A673 (cell line): Measurements from ENCODE around the gene GPX4. TPM values are rescaled to one million over a fixed set of nuclear protein-coding genes. Genes with fewer than 3 reads are reported as not detected.

Experiments used
- BruUV-seq: library from RNA; stranded (reverse); fragments of 400-500 nt; replicated peaks from 2 replicates; lab custom pipeline; 2021; lab: Mats Ljungman, UMichigan
- CTCF ChIA-PET: fragments of 300-600 bp; sonication (Branson Sonifier 250); formaldehyde crosslinking; loops from one replicate; lab custom pipeline; 2022; ENCODE audit warnings: antibody characterized with exemption; lab: Charles Lee
- POLR2A ChIA-PET: fragments of 300-600 bp; sonication (Branson Sonifier 250); formaldehyde crosslinking; loops from one replicate; lab custom pipeline; 2022; ENCODE audit warnings: antibody characterized with exemption; ENCODE audit not compliant: low non-redundant PET; lab: Charles Lee
- DNase-seq: peaks from one replicate; pipeline ENCODE4 v3.0.0-alpha.2; 2015; ENCODE audit warnings: low spot score
- H3K27ac ChIP-seq: fragments of 200-600 bp; sonication (generic); 2 replicates; pipeline ENCODE4 v1.5.1; 2016; ENCODE audit warnings: mixed run types, low read depth, mild to moderate bottlenecking, mixed read lengths, antibody characterized with exemption, low read length; ENCODE audit not compliant: poor library complexity, severe bottlenecking
- H3K27me3 ChIP-seq: fragments of 200-600 bp; sonication (generic); replicated peaks from 2 replicates; pipeline ENCODE4 v1.6.1; 2017; ENCODE audit warnings: mixed run types, low read depth, mild to moderate bottlenecking, mixed read lengths, antibody characterized with exemption, low read length; ENCODE audit not compliant: insufficient read depth, poor library complexity
- H3K36me3 ChIP-seq: fragments of 200-600 bp; sonication (generic); 2 replicates; pipeline ENCODE4 v1.6.1; 2016; ENCODE audit warnings: mixed run types, mild to moderate bottlenecking, mixed read lengths, antibody characterized with exemption, low read length; ENCODE audit not compliant: insufficient read depth, poor library complexity, severe bottlenecking
- H3K4me1 ChIP-seq: fragments of 200-600 bp; sonication (generic); 2 replicates; pipeline ENCODE4 v1.6.1; 2017; ENCODE audit warnings: mixed run types, mild to moderate bottlenecking, mixed read lengths, antibody characterized with exemption, low read length; ENCODE audit not compliant: insufficient read depth, poor library complexity, severe bottlenecking
- H3K4me3 ChIP-seq: fragments of 200-600 bp; sonication (generic); 2 replicates; pipeline ENCODE4 v1.5.1; 2016; ENCODE audit warnings: low read depth, mixed run types, mild to moderate bottlenecking, mixed read lengths, low read length; ENCODE audit not compliant: poor library complexity, severe bottlenecking
- H3K9me3 ChIP-seq: fragments of 200-600 bp; sonication (generic); 2 replicates; pipeline ENCODE4 v1.6.1; 2016; ENCODE audit warnings: mixed run types, low read depth, mild to moderate bottlenecking, mixed read lengths, antibody characterized with exemption, low read length; ENCODE audit not compliant: poor library complexity, severe bottlenecking
- CTCF ChIP-seq: fragments of 300-800, 200-600 bp; sonication (generic); conservative IDR thresholded peaks from 2 replicates; pipeline ENCODE4 v1.5.1; 2017; ENCODE audit warnings: low read depth, mild to moderate bottlenecking, antibody characterized with exemption, low read length, moderate library complexity, mixed read lengths
- EZH2 ChIP-seq: fragments of 200-600 bp; sonication (generic); IDR thresholded peaks from 2 replicates; pipeline ENCODE4 v1.6.1; 2017; ENCODE audit warnings: borderline replicate concordance, low read depth, mild to moderate bottlenecking, mixed read lengths, antibody characterized with exemption, low read length; ENCODE audit not compliant: poor library complexity, severe bottlenecking
- intact Hi-C: fragments of 100-400 bp; cut with micrococcal nuclease; formaldehyde crosslinking; loops from one replicate; pipeline ENCODE4 v1.10.0; 2022; ENCODE audit not compliant: unreplicated experiment
- total RNA-seq: library from RNA; stranded (reverse); gene quantifications from 2 replicates; pipeline ENCODE4 v1.2.3, GENCODE V29; 2021

The GPX4 gene
- total RNA-seq, 1 experiment from 2014 or later: 368 TPM

DNA sequence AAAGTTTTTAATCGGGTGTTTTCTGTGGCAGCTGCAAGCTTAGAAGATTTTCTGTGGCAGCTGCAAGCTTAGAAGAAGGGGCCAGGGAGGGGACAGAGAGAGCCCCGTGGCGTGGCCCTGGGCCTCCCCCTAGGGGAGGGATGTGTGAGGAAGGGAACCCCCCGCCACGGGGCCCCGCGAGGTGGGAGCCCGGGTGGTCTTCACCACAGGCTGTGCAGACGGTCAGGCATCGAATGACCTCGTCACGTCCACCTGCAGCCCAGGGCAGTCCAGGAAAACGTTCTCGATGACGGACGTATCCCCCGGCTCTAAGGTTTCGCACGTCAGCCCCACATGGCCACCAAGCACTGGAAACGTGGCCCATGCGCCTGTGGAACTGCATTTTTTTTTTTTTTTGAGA, 17.2 kb upstream of the GPX4 start:
- TF ChIP-seq EZH2 (no peak), CTCF (no peak)
- no peak for DNase-seq
- no peak overlapping the region for H3K27ac ChIP-seq
- peaks cover 34% of the 10 kb centered on the region for H3K36me3 ChIP-seq
- H3K27me3 ChIP-seq: no peaks in the 10 kb centered on the region
- no peaks in the 10 kb centered on the region for H3K9me3 ChIP-seq
- ChIA-PET CTCF (interaction anchor here (0.6 kb wide), 1 partner anchor 154 kb away, joined by 7 read pairs; no protein-coding TSS in a partner anchor), POLR2A (no interaction called here)
- intact Hi-C loops: no loop called here
- H3K4me3 ChIP-seq: no peak overlapping the region
- no TSS peak for BruUV-seq
- H3K4me1 ChIP-seq: peaks cover 11% of the 10 kb centered on the region

DNA sequence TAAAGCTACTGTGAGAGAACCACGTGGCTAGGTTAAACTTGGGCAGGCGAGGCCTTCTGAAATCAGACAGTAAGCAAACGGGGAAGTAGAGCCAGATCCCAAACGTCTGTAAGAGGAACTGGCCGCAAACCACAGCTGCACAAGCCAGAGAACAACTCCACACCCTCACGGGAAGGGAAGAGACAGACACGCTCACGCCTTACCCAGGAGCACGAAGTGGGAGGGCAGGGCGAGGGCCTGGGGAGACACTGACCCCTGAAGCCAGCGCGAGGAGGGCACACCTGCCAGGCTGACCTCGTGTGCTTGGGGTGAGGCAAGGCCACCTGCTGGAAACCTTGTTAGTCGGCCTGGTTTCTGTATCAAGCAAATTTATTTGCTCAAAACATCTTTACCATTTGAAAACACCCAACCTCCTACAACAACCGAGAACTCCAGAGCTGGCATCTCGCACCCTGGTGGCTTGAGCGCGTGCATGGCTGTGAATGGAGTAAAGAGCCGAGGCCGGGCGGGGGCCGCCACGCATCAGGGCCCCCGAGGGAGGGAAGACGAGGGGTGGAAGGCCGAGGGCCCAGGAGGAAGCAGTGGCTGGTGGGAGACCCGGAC, 15.9 kb upstream of the GPX4 start:
- TF ChIP-seq CTCF (no peak), EZH2 (no peak)
- POLR2A ChIA-PET: no interaction called here

GRCh38 chr19:1088416-1089010, 15.3 kb upstream of the GPX4 start:
- no peak for DNase-seq
- intact Hi-C loops: no loop called here
- no peaks in the 10 kb centered on the region for H3K9me3 ChIP-seq
- no TSS peak for BruUV-seq
- H3K27me3 ChIP-seq: no peaks in the 10 kb centered on the region
- POLR2A ChIA-PET: no interaction called here
- peaks cover 3% of the 10 kb centered on the region for H3K4me1 ChIP-seq
- H3K27ac ChIP-seq: no peak overlapping the region
- CTCF ChIA-PET: no interaction called here
- H3K4me3 ChIP-seq: no peak overlapping the region
- peaks cover 49% of the 10 kb centered on the region for H3K36me3 ChIP-seq
- TF ChIP-seq CTCF (no peak), EZH2 (no peak)

More for the DNA sequence above, 15.9 kb upstream of the GPX4 start:
- Histone ChIP-seq H3K36me3 (peaks cover 43% of the 10 kb centered on the region), H3K4me3 (no peak overlapping the region), H3K27me3 (no peaks in the 10 kb centered on the region), H3K27ac (no peak overlapping the region), H3K4me1 (peaks cover 3% of the 10 kb centered on the region), H3K9me3 (no peaks in the 10 kb centered on the region)
- no TSS peak for BruUV-seq
- intact Hi-C loops: no loop called here
- CTCF ChIA-PET: no interaction called here
- no peak for DNase-seq
